ENCODE results near the gene TNK2.

DNA sequence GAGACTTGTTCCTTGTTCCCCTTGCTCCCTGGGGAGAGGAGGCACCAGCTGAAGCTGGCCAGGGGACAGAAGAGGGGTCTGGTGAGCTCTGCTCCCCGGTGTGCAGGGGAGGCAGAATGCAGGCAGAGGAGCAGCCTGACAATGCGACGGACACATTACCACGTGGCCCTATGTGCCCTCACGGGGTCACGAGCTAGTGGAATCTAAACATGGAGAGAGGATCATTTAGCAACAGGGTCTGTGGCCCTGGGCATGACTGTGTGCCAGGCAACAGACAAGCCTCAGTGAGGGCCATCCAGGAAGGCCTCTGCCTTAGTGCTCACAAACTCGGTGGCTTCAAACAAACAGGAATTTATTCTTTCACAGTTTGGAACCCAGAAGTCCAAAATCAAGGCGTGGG lies 88.2 kb downstream of the TNK2 start:
- no peak for TF ChIP-seq POLR2A (IDR thresholded peaks at IDR 0.05; ENCODE audit: low read length)
- no peak for TF ChIP-seq GATA1 (IDR thresholded peaks at IDR 0.05; ENCODE audit: low read depth, low read length)
